HS-5 (cell line): ENCODE data around the gene CDK5.

Source experiments
- DNase-seq: peaks from one replicate; pipeline ENCODE4 v3.0.0-alpha.2; 2012; ENCODE audit warnings: low read depth

CDK5 gene

GRCh38 chr7:151086802-151087244, 29.1 kb upstream of the CDK5 start:
- DNase-seq, result no peak

GRCh38 chr7:151085691-151086620, 28.3 kb upstream of the CDK5 start, which contains the start of gene AGAP3:
TSS of gene AGAP3 (plus strand) at chr7:151086475. CDS start at chr7:151086742, 267 bp downstream.
- DNase-seq, result no peak

GRCh38 chr7:151085329-151085690, 27.6 kb upstream of the CDK5 start:
- no peak for DNase-seq

GRCh38 chr7:151083824-151084160, 26.1 kb upstream of the CDK5 start:
- no peak for DNase-seq

- DNase-seq, result no peak
Observed at GRCh38 chr7:151083071-151083823, 25.6 kb upstream of the CDK5 start, which contains the start of gene TMUB1. TSS of gene TMUB1 (minus strand) at chr7:151083493. CDS start at chr7:151082563, 930 bp downstream.

- DNase-seq, result no peak
Observed at GRCh38 chr7:151082141-151083070, 24.7 kb upstream of the CDK5 start.

DNA sequence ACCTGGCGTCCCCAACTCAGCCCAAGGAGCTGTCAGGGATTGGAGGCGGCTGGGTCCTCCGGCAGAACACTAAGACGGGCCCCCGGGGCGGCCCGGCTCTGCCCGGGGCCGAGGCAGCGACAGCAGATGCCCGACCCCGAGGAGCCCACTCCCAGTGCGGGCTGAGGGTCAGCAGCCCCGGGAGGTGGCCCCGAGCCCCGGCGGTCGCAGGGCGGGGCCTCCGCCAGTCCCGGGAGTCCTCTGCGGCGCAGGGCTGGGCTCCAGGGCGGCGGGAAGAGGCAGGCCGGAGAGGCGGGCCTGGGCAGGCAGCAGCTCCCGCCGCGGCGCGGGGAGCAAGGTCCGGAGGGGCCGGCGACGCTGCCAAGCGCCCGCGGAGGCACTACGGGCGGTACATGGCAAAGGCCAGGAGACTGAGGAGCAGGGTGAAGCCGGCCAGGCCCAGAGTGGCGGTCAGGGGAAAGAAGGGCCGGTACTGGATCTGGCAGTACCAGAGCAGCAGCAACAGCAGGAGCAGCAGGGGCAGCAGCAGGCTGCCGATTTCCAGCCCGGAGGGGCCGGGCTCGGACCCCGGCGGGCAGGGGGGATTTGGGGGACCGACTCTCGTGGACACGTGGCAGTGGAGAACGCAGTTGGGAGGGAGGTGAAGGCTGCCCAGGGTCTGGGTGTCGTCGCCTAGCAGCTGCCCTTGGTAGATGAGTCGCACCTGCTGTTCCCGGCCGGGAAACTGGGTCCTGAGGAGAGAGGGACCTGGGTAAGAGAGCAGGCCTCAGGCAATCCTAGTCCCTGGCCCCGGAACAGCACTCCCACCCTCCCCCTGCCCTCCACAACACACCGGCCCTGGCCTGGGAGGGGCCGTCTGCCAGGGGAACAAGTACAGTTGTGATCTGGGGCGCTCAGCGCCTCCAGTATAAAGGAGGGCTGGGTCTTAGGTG, 23.7 kb upstream of the CDK5 start:
- DNase-seq, result no peak

GRCh38 chr7:151080522-151081169, 22.9 kb upstream of the CDK5 start, which contains the start of gene FASTK:
TSS of gene FASTK (minus strand) at chr7:151080809. CDS start at chr7:151080766, 43 bp downstream.
- no peak for DNase-seq

DNA sequence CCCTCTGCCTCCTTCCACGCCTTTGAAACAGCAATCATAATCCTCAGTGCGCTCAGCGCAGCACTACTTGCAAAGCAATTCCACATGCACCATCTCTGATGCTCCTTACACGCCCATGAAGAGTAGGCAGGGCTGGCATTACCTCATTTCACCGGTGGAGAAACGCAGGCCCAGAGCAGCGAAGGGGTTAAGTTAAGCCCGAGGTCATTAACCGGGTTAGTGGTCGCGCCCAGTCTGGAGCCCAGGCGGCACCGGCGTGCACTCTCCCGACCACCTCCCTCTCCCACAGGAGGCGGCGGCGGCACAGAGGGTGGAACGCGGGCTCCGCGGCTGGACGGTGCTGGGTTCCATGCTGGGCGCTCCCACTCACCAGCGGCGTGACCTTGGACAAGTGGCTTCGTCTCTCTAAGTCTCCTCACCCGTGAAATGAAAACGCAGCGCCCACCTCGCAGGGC, 22.4 kb upstream of the CDK5 start:
- no peak for DNase-seq

GRCh38 chr7:151079199-151079910, 21.7 kb upstream of the CDK5 start:
- no peak for DNase-seq

GRCh38 chr7:151078233-151079040, 20.7 kb upstream of the CDK5 start:
- no peak for DNase-seq

GRCh38 chr7:151077705-151078232, 20.1 kb upstream of the CDK5 start:
- no peak for DNase-seq

- no peak for DNase-seq
Observed at GRCh38 chr7:151076863-151077704, 19.4 kb upstream of the CDK5 start.

- no peak for DNase-seq
Observed at GRCh38 chr7:151075978-151076426, 18.3 kb upstream of the CDK5 start.

- no peak for DNase-seq
Observed at GRCh38 chr7:151075662-151075971, 17.9 kb upstream of the CDK5 start.

DNA sequence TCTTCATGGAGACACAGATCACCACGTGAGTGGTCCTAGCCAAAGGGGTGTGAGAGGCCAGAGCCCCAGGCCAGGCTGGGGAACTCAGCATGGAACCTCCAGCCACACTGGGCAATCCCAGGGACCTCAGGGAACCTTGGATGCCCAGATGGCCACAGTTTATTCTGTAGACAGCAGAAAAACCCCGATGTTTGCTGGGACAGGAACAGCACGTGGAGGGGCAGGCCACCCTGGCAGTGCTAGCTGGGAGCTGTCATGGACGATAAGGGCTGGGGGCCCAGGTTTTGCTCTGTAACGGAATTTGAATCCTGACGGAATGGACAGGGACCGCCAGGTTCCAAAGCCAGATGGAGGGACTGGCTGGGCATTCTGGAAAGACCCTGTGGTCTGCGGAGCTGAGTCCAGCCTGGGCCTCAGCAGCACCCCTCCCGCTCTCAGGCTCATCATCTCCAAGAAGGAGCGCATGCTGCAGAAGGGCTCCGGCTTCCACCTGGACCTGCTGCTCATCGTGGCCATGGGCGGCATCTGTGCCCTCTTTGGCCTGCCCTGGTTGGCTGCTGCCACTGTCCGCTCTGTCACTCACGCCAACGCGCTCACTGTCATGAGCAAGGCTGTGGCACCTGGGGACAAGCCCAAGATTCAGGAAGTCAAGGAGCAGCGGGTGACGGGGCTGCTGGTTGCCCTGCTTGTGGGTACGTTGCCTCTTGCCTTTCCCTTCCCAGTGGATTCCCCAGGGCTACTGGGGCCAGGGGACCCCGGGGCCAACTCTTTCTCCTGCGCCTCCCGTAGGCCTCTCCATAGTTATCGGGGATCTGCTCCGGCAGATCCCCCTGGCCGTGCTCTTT, 17.3 kb upstream of the CDK5 start:
- no peak for DNase-seq
